ENCODE measurements around the gene DPM1. TPM values are rescaled to one million over a fixed set of nuclear protein-coding genes. Genes with fewer than 3 reads are reported as not detected.

Gene DPM1
- total RNA-seq, 1 donor from 2014 or later: 31.9 TPM

DNA sequence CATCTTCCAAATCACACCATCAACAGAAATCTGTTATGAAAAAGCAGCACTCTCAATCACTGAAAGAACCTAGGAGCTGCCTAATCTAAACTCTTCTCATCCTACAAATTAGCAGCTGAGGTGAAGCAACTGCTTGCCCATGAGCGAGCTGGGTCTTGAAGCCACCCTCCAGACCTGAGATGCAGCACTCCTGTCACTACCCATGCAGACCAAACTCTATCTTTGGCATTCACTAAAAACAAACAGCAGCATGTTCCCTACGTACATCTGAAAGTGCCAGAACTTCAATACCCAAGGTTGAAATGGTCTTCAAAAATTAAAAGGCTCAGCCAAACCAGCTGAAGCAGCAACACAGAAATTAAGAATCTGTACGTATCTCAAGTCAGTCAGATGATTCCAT lies 41.4 kb downstream of the DPM1 start:
- Mint-ChIP-seq H3K27ac (ENCODE audit: unreplicated experiment) (no peak overlapping the region), H3K27me3 (ENCODE audit: unreplicated experiment) (no peaks in the 10 kb centered on the region), H3K4me3 (ENCODE audit: unreplicated experiment) (no peak overlapping the region), H3K9me3 (ENCODE audit: unreplicated experiment) (no peaks in the 10 kb centered on the region), H3K4me1 (ENCODE audit: low read depth, unreplicated experiment) (peaks cover 56% of the 10 kb centered on the region), H3K36me3 (ENCODE audit: unreplicated experiment) (no peaks in the 10 kb centered on the region)
- DNase-seq: no peak
- TF ChIP-seq, protein P1, sequence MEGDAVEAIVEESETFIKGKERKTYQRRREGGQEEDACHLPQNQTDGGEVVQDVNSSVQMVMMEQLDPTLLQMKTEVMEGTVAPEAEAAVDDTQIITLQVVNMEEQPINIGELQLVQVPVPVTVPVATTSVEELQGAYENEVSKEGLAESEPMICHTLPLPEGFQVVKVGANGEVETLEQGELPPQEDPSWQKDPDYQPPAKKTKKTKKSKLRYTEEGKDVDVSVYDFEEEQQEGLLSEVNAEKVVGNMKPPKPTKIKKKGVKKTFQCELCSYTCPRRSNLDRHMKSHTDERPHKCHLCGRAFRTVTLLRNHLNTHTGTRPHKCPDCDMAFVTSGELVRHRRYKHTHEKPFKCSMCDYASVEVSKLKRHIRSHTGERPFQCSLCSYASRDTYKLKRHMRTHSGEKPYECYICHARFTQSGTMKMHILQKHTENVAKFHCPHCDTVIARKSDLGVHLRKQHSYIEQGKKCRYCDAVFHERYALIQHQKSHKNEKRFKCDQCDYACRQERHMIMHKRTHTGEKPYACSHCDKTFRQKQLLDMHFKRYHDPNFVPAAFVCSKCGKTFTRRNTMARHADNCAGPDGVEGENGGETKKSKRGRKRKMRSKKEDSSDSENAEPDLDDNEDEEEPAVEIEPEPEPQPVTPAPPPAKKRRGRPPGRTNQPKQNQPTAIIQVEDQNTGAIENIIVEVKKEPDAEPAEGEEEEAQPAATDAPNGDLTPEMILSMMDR (IDR thresholded peaks at IDR 0.05; ENCODE audit: partially characterized antibody, unreplicated experiment): no peak

- no peak overlapping the region for H3K27ac Mint-ChIP-seq (ENCODE audit: unreplicated experiment)
These were observed 42.1 kb downstream of the DPM1 start for GRCh38 chr20:50916257-50916656.

GRCh38 chr20:50915424-50915823 lies 42.9 kb downstream of the DPM1 start:
- Mint-ChIP-seq H3K4me3 (ENCODE audit: unreplicated experiment) (peak overlapping the region; percentile 25), H3K27me3 (ENCODE audit: unreplicated experiment) (no peaks in the 10 kb centered on the region), H3K4me1 (ENCODE audit: low read depth, unreplicated experiment) (peaks cover 53% of the 10 kb centered on the region), H3K27ac (ENCODE audit: unreplicated experiment) (no peak overlapping the region), H3K9me3 (ENCODE audit: unreplicated experiment) (no peaks in the 10 kb centered on the region), H3K36me3 (ENCODE audit: unreplicated experiment) (no peaks in the 10 kb centered on the region)
- TF ChIP-seq, protein P1 (IDR thresholded peaks at IDR 0.05; ENCODE audit: partially characterized antibody, unreplicated experiment): no peak
- DNase-seq: no peak

More at GRCh38 chr20:50916257-50916656, 42.1 kb downstream of the DPM1 start:
- H3K36me3 Mint-ChIP-seq (ENCODE audit: unreplicated experiment): no peaks in the 10 kb centered on the region
- DNase-seq: no peak
- TF ChIP-seq, protein P1 (IDR thresholded peaks at IDR 0.05; ENCODE audit: partially characterized antibody, unreplicated experiment): no peak
- H3K4me3 Mint-ChIP-seq (ENCODE audit: unreplicated experiment): no peak overlapping the region
- H3K4me1 Mint-ChIP-seq (ENCODE audit: low read depth, unreplicated experiment): peaks cover 56% of the 10 kb centered on the region
- H3K9me3 Mint-ChIP-seq (ENCODE audit: unreplicated experiment): no peaks in the 10 kb centered on the region
- no peaks in the 10 kb centered on the region for H3K27me3 Mint-ChIP-seq (ENCODE audit: unreplicated experiment)

DNA sequence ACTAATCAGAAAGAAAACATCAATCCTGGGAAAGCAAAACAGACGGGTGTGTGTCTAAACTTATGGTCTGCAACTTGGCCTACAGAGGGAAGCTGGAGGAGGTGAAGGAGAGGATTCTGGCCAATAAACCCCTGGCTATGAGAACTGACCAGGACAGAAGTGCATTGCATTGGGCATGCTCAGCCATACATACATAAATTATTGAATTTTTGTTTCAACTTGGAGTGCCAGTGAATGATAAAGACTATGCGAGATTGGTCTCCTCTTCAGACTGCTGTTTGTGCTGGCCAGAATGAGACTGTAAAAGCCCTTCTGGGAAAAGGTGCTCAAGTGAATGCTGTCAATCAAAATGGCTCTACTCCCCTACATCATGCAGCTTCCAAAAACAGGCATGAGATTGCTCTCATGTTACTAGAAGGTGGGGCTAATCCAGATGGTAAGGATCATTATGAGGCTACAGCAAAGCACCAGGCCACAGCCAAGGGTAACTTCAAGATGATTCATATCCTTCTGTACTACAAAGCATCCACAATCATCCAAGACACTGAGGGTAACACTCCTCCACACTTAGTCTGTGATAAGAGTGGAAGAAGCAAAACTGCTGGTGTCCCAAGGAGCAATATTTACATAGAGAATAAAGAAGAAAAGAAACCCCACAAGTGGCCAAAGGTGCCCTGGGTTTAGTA lies 44.5 kb downstream of the DPM1 start:
- Mint-ChIP-seq H3K27me3 (ENCODE audit: unreplicated experiment) (no peaks in the 10 kb centered on the region), H3K36me3 (ENCODE audit: unreplicated experiment) (no peaks in the 10 kb centered on the region), H3K9me3 (ENCODE audit: unreplicated experiment) (peaks cover 2% of the 10 kb centered on the region), H3K27ac (ENCODE audit: unreplicated experiment) (peak overlapping the region; percentile 59), H3K4me1 (ENCODE audit: low read depth, unreplicated experiment) (peaks cover 52% of the 10 kb centered on the region), H3K4me3 (ENCODE audit: unreplicated experiment) (no peak overlapping the region)
- TF ChIP-seq, protein P1 (IDR thresholded peaks at IDR 0.05; ENCODE audit: partially characterized antibody, unreplicated experiment): no peak
- DNase-seq: no peak

DNA sequence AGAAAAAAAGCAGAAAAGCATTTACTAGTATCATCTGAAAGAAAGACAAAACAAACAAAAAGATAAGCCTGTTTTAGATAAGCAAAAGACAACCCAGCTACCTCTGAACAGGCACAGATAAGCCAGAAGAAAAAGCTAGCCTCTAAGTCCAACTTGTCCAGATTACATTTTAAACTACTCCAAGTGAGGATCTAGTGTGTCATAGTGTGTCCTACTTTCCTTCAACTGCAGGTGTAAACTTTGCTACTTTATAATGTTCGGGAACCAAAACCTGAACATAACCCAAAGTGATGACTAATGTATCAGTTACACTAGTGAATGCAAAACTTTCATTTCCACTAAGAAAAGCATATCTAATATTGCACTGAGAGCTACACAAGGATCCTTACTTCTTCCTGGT lies 46.6 kb downstream of the DPM1 start:
- Mint-ChIP-seq H3K27ac (ENCODE audit: unreplicated experiment) (no peak overlapping the region), H3K4me3 (ENCODE audit: unreplicated experiment) (no peak overlapping the region), H3K36me3 (ENCODE audit: unreplicated experiment) (no peaks in the 10 kb centered on the region), H3K9me3 (ENCODE audit: unreplicated experiment) (peaks cover 2% of the 10 kb centered on the region), H3K4me1 (ENCODE audit: low read depth, unreplicated experiment) (peaks cover 36% of the 10 kb centered on the region), H3K27me3 (ENCODE audit: unreplicated experiment) (no peaks in the 10 kb centered on the region)
- TF ChIP-seq, protein P1 (IDR thresholded peaks at IDR 0.05; ENCODE audit: partially characterized antibody, unreplicated experiment): no peak
- DNase-seq: no peak

Data from glutamatergic neuron (in vitro differentiated cells).